Right lobe of liver (tissue), 4 donors: ENCODE measurements around the gene GADL1.

Source experiments
- CTCF ChIP-seq, 4 donors: fragments of 200-600 bp in 3 of 4; fragments of 450-650 bp in 1 of 4; IDR thresholded peaks; one replicate each; pipeline versions ENCODE4 v1.5.1 to v1.8.0; 2016 to 2022; ENCODE audit warnings: antibody characterized with exemption in 4 of 4, mild to moderate bottlenecking in 2 of 4
- POLR2A ChIP-seq: fragments of 450-650 bp; IDR thresholded peaks from one replicate; pipeline ENCODE4 v1.6.1; 2017; ENCODE audit warnings: antibody characterized with exemption, mild to moderate bottlenecking
- donor health status: DM: no; HTN: no; CAD: no.
- donor health status: DM: no; HTN: no; CAD: no.
- donor health status: DM: no; HTN: yes; CAD: no.

GRCh38 chr3:30686799-30687198 is 207.7 kb downstream of the GADL1 start:
- TF ChIP-seq CTCF (IDR thresholded peaks at IDR 0.05): no peak
- TF ChIP-seq POLR2A: no peak
